HepG2 (cell line): ENCODE results near the gene CKS1B. TPM values are rescaled to one million over a fixed set of nuclear protein-coding genes. Genes with fewer than 3 reads are reported as not detected.

Source experiments
- ATF3 ChIP-seq: sonication (generic); formaldehyde crosslinking; IDR thresholded peaks from 2 replicates; pipeline ENCODE4 v1.4.0; 2020; ENCODE audit warnings: missing genetic modification reagents
- CEBPZ ChIP-seq: IDR thresholded peaks from 2 replicates; pipeline ENCODE4 v1.6.1; 2012; ENCODE audit warnings: low read length, improper control_type of control experiment
- DZIP1 ChIP-seq: sonication (generic); formaldehyde crosslinking; IDR thresholded peaks from 2 replicates; pipeline ENCODE4 v1.5.0; 2020; ENCODE audit warnings: mild to moderate bottlenecking, missing genetic modification reagents
- ERF ChIP-seq: IDR thresholded peaks from 2 replicates; pipeline ENCODE4 v1.6.1; 2018; ENCODE audit warnings: missing biosample characterization, missing genetic modification reagents
- FOXJ3 ChIP-seq: sonication (generic); formaldehyde crosslinking; IDR thresholded peaks from 2 replicates; pipeline ENCODE4 v1.4.0; 2020; ENCODE audit warnings: missing genetic modification reagents, mild to moderate bottlenecking, borderline replicate concordance
- MAFF ChIP-seq: IDR thresholded peaks from 2 replicates; pipeline ENCODE4 v1.6.1; 2011; ENCODE audit warnings: low read depth, low read length, improper control_type of control experiment
- MAZ ChIP-seq, 2 experiments: sonication (generic) in 1 of 2; formaldehyde crosslinking in 1 of 2; IDR thresholded peaks; 2 replicates each; pipeline versions ENCODE4 v1.5.0 to v1.6.1; 2012 to 2020; ENCODE audit warnings: low read depth in 2 of 2, mild to moderate bottlenecking in 2 of 2, borderline replicate concordance in 1 of 2, improper control_type of control experiment in 1 of 2, low read length in 1 of 2, missing genetic modification reagents in 1 of 2, moderate library complexity in 1 of 2
- MEIS1 ChIP-seq: sonication (generic); formaldehyde crosslinking; IDR thresholded peaks from 2 replicates; pipeline ENCODE4 v1.9.0; 2021; ENCODE audit warnings: mild to moderate bottlenecking, missing genetic modification reagents, moderate library complexity, borderline replicate concordance
- NR1H2 ChIP-seq: sonication (generic); formaldehyde crosslinking; IDR thresholded peaks from 2 replicates; pipeline ENCODE4 v1.8.1; 2022; ENCODE audit warnings: low read depth, missing genetic modification reagents, borderline replicate concordance
- RCOR2 ChIP-seq: IDR thresholded peaks from 2 replicates; pipeline ENCODE4 v1.6.1; 2016; ENCODE audit warnings: missing biosample characterization, missing genetic modification reagents
- SMAD9 ChIP-seq: sonication (generic); formaldehyde crosslinking; IDR thresholded peaks from 2 replicates; pipeline ENCODE4 v1.5.1; 2020; ENCODE audit warnings: mild to moderate bottlenecking, missing genetic modification reagents
- XBP1 ChIP-seq: sonication (generic); formaldehyde crosslinking; IDR thresholded peaks from 2 replicates; pipeline ENCODE4 v1.5.0; 2020; ENCODE audit warnings: missing genetic modification reagents
- ZHX2 ChIP-seq, 2 experiments: sonication (generic) in 1 of 2; formaldehyde crosslinking in 1 of 2; IDR thresholded peaks; 2 replicates each; pipeline versions ENCODE4 v1.6.1 to v1.9.0; 2014 to 2022; ENCODE audit warnings: antibody characterized with exemption in 1 of 2, borderline replicate concordance in 1 of 2, inconsistent platforms in 1 of 2, low read depth in 1 of 2, missing genetic modification reagents in 1 of 2
- ZNF780A ChIP-seq: sonication (generic); formaldehyde crosslinking; IDR thresholded peaks from 2 replicates; pipeline ENCODE4 v1.8.0; 2022; ENCODE audit warnings: mild to moderate bottlenecking, missing genetic modification reagents, moderate library complexity
- ZNF841 ChIP-seq: sonication (generic); formaldehyde crosslinking; IDR thresholded peaks from 2 replicates; pipeline ENCODE4 v1.8.1; 2023; ENCODE audit warnings: missing genetic modification reagents, borderline replicate concordance
- polyA plus RNA-seq, 8 experiments: library from polyadenylated mRNA; depleted of rRNA in 3 of 8; stranded (reverse) in 7 of 8; unstranded in 1 of 8; fragments of >200 nt; fragmentation: Illumina TruSeq in 4 of 8; extraction: Trizol in 4 of 8; gene quantifications; 2 replicates each; pipeline versions ENCODE4 v1.2.1 to v1.2.3, GENCODE V29; 2011 to 2016; ENCODE audit warnings: low read depth in 4 of 8, missing spikeins in 1 of 8, mixed read lengths in 1 of 8; ENCODE audit not compliant: insufficient read depth in 1 of 8
- total RNA-seq, 5 experiments: library from RNA; depleted of rRNA; stranded (reverse); fragments of >200 nt; fragmentation: Illumina TruSeq; extraction: Trizol; gene quantifications; 2 replicates each; pipeline ENCODE4 v1.2.3, GENCODE V29; 2016; ENCODE audit warnings: low read depth in 1 of 5

Gene CKS1B
- total and polyA plus RNA-seq, 2 of the 13 experiments (the other 11 are each of a cell fraction or from before 2014, with no cell fraction given), result 217 to 222 TPM

- TF ChIP-seq RCOR2 (CRISPR knock-in tag), result no peak
- no peak for TF ChIP-seq NR1H2 (CRISPR knock-in tag)
- TF ChIP-seq DZIP1, result no peak
- no peak for TF ChIP-seq ZNF841
- TF ChIP-seq FOXJ3 (CRISPR knock-in tag), result peak; percentile 45; the same call in 1 of the 2 replicates
- TF ChIP-seq XBP1 (CRISPR knock-in tag), result no peak
- TF ChIP-seq ERF (CRISPR knock-in tag), result peak; percentile 85
- no peak for TF ChIP-seq MAZ (IDR thresholded peaks at IDR 0.05; ENCODE audit: borderline replicate concordance, low read depth, low read length)
- TF ChIP-seq MAZ (CRISPR knock-in tag; IDR thresholded peaks at IDR 0.05; ENCODE audit: low read depth), result peak; percentile 77; the same call in 1 of the 2 replicates
- no peak for TF ChIP-seq ZNF780A (CRISPR knock-in tag)
- TF ChIP-seq MEIS1 (CRISPR knock-in tag), result no peak
- TF ChIP-seq CEBPZ, result no peak
- TF ChIP-seq ZHX2 (IDR thresholded peaks at IDR 0.05; ENCODE audit: low read depth), result no peak
- no peak for TF ChIP-seq ZHX2 (CRISPR knock-in tag; IDR thresholded peaks at IDR 0.05; ENCODE audit: borderline replicate concordance)
- no peak for TF ChIP-seq MAFF
- no peak for TF ChIP-seq ATF3
- no peak for TF ChIP-seq SMAD9
Measured at GRCh38 chr1:154944401-154945159, 29.9 kb upstream of the CKS1B start (continued).
